ENCODE results near the gene USH1G. TPM values are rescaled to one million over a fixed set of nuclear protein-coding genes. Genes with fewer than 3 reads are reported as not detected.

USH1G gene
- total RNA-seq, 1 donor from 2014 or later, result 6.4 TPM

DNA sequence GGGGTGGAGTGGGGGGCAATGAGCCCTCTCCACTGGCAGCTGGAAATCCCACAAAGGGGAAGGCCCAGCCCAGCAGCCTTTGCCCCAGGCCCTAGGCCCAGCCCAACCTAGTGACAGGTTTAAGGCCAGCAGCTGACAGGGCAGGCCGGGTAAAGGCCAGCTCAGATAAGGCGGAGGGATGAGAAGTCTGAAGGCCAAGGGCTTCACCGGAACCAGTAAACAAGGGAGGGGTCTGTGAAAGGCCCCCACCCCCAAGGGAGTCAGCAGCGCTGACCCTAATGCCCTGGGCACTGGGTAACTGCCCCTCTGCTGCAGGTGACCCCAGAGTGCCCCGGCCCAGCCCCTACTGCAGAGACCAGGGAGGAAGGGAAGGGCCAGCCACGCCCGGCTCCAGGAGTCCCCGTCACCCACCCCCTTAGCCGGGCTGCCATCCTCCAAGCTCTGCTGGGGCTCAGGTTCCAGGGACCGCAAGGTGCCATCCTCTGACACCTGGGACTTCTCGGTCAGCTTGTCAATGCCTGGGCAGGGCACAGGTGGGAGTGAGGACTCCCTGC, 30.2 kb upstream of the USH1G start:
- ATAC-seq, result no peak

DNA sequence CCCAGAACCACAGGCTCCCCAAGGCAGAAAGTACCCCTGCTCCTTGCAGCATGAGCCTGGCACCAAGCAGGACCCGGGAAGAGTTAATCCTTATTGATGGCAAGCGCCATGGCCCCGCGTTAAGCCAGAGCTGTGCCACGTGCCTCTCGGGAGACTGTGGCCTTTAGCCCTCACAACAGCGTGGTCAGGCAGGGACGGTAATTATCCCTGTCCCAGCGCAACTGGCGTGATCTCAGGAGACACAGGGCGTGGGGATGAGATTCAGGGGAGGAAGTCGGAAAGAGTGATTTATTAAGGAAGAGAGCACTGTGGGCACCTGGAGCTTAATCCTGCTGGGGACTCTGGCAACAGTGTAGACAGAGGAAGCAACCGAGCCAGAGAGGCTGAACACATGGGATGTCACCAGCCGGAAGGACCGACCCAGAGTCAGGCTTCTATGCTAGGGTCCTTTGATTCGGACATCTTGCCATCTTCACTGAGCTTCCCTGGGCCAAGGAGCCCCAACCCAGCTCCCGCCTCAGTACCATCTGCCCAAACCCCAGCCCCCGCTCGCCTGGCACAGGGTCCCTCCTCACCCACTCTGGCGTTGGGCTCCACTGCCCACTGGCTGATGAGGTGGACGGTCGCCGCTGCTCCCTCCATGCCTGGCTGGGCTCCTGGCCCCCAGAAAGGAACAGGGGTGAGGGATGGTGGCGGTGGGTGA, 29.5 kb upstream of the USH1G start:
- ATAC-seq, result no peak

DNA sequence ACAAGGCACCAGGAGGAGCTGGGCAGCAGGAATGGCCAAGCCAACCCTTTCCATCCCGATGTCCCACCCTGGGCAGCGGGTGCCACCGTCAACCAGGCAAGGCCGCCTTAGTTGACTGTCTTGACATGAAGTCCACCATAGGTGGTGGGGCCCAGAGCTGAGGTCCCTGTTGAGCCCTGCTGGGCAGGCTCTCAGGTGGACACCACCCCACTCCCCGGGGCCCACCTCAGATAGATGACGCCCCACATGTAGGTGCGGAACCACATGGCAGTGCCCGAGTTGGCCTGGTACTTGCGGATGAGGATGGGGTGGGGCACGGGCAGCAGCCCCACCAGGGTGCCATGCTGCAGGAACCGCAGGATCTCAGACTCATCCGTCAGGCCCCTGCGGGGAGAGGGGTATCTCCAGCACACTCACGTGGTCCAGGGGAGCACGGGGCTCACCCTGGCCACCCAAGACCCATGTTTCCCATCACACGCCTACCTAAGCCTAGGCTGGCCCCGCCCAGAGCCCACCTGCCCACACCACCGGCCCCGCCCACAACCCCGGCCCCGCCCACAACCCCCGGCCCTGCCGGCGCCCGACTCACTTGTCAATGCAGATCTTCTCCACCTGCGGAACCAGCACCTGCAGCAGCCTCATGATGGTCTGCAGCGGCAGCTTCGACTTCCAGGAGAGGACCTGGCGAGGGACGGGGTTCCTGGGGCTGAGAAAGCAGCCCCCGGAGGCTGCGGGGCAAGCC, 28.8 kb upstream of the USH1G start:
- no peak for ATAC-seq

DNA sequence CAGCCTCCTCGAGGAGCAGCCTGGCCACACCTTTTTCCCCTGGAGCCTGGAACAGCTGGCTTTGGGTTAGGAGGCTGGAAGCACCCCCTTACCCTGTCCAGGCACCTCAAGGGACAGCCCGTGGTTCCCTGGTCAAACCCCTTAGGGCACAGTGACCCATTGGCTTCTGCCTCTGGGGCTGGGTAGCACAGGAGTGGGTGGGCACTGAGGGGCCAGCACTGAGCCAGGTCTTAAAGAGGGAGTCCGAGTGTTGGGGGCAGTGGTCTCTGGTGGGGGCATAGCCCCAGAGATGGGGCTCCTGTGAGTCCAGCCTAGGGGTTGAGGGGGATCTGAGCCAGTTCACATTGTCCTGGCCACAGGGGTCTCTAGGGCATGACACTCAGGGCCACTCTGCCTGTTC, 28.0 kb upstream of the USH1G start:
- ATAC-seq, result no peak

DNA sequence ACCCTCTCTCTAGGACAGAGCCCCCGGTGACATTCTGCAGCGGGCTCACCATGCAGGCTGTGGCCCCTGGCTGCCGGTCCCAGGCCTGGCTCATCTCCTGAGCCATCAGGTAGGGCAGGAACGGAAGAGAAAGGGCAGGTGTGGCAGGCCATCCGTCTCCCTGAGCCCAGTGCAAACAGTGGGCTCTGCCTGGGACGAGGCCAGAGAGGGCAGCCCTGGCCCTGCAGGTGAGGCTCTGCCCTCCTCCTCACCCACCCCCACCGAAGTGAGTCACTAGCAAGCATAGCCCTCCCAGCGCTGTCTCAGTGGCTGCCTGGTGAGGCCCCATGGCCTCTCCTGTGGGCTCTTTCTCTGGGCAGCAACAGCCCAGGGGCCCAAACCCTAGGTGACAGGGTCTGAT, 27.2 kb upstream of the USH1G start:
- ATAC-seq, result peak; percentile 82

DNA sequence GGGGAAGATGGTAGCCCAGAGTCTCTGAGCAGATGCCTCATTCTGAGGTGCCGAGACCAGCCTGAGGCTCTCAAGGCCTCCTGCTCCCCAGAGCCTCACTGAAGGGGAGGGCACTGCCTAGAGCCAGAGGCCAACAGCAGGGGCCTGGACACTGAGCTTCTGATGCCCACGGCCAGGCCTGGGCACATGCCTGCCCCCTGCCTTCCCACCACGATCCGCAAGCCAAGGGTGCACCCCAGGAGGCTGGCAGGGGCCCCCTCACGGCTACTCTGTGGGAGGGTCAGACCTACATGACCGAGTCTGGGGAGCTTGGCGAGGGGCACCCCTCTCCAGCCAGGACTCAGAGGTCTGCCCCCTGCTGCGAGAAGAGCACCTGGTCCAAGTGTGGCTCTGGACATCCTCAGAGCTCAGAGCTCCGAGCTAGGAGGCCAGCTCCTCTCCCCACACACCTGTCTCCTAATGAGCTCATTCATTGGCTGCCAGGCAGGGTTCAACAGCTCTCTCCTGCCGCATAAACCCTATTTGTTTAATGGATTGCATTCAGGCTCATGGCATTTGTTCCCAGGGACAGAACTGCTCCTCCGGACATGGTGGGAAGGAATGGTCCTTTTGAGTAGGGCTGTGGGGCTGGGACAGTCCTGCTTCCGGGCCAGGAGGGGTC, 26.5 kb upstream of the USH1G start:
- no peak for ATAC-seq

DNA sequence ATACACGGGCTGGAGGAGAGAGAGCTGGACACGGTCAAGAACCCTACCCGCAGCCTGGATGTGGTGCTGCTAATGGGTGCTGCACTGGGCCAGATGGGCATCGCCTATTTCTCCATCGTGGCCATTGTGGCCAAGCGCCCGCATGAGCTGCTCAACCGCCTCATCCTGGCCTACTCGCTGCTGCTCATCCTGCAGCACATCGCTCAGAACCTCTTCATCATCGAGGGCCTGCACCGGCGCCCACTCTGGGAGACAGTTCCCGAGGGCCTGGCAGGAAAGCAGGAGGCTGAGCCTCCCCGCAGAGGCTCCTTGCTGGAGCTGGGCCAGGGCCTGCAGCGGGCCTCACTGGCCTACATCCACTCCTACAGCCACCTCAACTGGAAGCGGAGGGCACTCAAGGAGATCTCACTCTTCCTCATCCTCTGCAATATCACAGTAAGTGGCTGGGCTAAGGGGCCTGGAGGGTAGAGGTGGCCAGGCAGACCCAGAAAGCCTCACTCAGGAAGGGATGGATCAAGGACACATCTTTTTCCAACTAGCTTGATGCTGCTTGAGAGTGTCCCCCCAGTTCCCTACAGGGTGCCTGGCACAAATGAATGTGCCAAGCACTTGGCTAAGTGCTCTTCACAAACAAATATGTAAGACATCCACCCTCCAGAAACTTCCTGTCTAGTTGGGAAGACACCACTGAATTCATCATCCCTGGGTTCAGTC, 24.1 kb upstream of the USH1G start:
- no peak for ATAC-seq

DNA sequence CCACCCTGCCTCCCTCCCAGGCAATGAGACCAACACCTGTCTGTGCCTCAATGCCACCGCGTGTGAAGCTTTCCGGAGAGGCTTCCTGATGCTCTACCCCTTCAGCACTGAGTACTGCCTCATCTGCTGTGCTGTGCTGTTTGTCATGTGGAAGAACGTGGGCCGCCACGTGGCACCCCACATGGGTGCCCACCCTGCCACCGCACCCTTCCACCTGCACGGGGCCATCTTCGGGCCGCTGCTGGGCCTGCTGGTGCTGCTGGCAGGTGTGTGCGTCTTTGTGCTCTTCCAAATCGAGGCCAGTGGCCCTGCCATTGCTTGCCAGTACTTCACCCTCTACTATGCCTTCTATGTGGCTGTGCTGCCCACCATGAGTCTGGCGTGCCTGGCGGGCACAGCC, 23.6 kb upstream of the USH1G start:
- ATAC-seq, result no peak

DNA sequence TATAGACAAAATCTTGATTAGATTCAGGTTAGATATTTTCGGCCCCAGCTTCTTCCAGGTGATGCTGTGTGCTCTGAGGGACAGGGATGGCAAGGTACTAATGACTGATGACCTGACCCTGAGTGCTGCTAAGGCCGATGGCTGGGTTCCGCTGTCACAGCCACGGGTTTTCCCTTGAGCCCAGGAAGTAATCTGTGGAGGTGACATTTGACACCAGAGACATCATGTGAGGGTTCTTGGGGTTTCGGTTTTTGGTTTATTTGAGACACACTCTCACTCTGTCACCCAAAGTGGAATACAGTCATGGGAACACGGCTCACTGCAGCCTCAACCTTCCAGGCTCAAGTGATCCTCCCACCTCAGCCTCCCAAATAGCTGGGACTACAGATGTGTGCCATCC, 22.5 kb upstream of the USH1G start:
- ATAC-seq, result no peak

DNA sequence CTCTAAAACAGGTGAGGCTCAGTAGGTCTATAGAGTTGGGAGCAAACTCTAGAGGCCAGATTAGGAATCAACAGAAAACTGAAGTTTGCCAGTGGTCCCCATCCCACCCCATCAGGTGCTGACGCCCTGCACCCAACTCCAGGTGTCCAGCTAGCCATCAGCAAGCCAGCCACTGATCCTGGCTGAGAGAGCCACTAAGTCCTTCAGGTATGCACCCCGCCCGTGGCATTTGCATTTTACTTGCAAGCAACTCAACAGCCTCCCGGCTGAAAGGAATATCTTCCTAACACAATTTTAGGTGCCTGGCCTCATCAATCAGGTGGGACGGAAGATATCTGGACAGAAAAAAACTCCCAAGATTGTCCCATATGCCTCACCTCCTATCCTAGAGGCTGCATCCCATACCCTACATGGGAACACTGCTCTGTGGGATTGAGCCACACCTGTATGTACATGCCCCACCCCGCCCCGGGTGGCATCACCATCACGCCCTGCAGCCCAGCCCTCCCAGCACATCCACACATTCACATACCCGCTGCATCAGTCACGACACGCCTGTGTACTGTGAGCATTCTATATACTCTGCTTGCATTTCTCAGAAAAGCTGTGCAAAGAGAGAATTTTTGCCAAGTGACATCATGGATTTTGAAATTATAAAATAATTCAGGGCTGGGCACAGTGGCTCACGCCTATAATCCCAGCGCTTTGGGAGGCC, 20.9 kb upstream of the USH1G start:
- peak; percentile 99 for ATAC-seq

DNA sequence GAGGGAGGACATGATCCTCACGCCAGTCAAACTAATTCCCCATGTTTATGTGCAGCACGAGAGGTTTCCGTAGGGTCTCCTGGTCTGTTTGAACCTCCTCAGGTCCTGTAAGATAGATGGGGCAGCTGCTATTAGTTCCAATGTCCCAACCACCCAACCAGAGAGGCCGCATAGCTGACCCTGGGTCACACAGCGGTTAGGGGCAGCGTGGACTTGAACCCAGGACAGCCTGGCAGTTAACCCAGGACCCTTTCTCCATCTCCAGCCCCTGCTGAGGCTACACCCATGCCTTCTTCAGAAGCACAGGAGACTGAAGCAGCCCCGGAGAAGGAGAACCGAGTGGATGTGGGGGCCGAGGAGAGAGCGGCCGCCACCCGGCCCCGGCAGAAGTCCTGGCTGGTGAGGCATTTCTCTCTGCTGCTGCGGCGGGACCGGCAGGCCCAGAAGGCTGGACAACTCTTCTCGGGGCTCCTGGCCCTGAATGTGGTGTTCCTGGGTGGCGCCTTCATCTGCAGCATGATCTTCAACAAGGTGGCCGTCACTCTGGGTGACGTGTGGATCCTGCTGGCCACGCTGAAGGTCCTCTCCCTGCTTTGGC, 18.2 kb upstream of the USH1G start:
- ATAC-seq, result no peak

DNA sequence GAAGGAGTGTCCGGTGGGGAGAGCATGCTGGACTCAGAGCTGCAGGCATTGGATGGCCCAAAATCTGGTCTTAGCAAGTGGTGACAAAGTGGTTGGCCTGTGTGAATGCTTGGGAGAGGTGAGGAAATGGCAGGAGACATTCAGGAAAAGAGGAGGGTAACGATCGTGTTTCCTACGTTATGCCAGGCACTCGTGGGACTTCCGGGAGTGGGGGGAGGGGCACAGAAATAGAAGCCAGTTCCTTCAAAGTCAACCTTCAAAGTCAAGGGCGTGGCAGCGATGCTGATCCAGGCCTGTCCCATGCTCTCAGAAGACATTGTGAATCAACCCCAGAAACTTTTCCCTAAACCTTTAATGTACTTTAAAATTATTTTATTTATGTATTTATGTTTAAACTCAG, 16.5 kb upstream of the USH1G start:
- no peak for ATAC-seq

DNA sequence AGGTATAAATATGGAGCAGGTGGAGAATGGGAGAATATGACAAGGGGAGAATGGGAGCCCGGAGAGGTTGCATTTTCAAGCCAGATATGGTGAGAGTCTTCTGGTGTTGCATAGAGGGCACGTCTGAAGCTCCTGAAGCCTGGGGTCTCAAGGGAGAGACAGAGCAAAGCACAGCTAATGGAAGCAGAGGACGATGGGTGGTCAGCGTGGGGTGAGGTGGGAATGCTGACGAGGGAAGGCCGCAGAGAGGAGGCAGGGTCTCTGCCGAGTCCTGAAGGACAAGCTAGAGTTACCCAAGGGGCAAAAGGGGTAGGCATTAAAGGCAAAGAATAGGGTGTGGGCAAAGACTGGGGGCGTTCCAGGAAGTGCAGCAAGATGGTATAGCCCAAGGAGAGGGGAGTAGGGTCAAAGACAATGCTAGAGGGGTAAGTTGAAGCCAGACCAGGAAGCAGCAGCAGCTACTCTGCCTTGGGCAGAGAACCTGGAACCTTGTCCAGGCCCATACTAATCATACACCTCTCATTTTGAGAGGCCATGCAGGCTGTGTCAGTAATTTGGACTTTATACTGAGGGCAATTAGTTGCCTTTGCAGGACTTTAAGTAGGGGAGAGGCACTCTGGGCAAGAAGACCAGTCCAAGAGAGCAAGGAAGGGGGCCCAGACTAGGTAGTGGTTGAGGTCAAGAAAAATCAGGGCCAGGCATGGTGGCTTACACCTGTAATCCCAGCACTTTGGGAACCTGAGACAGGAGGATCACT, 15.3 kb upstream of the USH1G start:
- ATAC-seq, result no peak

DNA sequence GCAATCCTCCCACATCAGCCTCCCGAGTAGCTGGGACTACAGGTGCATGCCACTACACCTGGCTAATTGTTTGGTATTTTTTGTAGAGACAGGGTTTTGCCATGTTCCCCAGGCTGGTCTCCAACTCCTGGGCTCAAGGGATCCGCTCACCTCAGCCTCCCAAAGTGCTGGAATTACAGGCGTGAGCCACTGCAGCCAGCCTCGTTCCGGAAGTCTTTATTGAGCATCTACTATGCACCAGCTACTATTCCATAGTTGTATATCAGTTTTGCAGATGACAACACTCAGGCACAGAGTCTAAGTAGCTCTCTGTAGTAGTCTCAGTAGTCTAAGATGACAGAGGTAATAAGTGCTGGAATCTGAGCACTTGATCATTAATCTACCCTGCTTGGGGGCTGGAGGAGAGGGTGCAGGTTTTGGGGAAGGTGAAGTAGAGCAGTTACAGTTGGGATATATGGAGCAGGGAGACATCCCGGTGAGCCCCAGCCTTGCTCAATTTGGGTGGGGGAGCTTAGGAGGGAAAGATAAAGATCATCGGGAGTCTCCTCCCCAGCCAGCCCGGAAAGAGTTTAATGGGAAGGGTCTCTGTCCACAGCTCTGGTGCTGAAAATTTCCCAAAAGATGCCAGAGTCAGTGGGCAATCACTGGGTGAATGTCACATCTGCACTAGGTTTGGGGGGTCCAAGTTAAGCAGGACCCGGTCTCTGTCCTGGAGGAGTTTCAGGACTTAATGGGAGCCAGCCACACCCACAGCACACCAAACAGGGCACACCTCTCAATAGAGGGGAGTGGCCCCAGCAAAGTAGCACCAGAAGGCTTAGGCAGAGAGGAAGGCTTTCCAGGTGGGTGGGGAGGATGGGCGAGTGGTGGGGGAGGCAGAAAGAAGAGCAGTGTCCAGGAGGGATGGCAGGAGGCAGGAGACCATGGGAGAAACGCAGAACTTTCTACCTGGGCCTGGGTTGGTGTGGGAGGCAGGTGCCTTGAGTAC, 14.3 kb upstream of the USH1G start:
- peak; percentile 45 for ATAC-seq

DNA sequence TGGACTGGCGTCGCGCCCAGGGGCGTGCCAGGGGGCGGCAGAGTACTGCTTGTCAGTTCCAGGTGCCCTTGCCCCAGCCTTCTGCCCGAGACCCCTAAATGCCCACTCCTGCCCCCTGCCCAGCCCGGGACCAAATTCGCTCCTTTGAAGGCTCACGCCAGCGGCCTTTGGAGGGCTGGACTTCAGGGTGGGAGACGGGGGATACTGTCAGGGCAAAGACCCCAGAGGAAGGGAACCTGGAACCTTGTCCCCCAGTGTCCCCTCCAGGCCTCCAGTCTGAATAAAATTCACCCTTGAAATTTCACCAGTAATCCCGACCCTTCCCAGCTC, 13.4 kb upstream of the USH1G start:
- peak; percentile 54 for ATAC-seq

DNA sequence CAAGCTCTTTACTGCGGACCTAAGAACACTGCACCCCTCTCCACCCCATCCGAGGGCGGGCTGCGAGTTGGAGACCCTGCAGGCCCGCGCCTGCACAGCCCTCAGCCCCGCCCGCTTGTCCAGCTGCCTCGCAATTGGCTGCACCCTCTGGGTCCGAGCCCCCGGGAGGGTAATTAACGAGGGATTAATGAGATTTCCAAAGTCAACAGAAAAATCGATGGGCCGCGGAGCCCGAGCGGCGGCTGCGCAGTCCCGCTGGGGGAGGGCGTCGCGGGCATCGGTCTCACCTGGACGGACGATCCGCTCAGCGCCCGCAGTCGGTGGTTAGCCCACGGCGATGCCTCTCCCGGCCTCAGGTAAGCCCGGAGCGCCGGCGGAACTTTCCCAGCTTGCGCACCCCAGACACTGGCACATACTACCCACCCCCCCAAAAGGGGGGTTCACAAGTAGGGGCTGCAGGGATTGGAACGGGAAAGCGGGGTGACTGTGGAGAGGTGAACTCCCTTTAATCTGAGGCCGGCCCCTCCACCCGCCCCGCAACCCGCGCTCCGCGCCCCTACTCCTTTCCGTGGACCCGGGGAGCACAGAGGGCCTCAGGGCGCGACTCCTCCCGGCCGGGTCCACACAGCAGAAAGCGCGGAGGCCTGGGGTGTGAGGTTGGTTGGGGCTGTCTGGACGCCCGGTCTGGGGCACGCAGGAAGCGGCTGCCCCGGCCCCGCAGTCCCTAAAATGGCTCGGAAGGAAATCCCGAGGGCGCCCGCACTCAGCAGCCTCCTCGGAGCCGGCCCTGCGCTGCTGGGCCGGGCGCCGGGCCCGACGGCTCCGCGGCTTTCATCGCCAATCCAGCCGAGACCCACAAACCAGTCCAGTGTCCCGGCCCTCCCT, 12.8 kb upstream of the USH1G start, which contains the start of gene OTOP3:
OTOP3 (plus strand) TSS at position 314 of the 885 bp plus-strand sequence; CDS start at position 338, 24 bp downstream.
- ATAC-seq, result peak; percentile 5

DNA sequence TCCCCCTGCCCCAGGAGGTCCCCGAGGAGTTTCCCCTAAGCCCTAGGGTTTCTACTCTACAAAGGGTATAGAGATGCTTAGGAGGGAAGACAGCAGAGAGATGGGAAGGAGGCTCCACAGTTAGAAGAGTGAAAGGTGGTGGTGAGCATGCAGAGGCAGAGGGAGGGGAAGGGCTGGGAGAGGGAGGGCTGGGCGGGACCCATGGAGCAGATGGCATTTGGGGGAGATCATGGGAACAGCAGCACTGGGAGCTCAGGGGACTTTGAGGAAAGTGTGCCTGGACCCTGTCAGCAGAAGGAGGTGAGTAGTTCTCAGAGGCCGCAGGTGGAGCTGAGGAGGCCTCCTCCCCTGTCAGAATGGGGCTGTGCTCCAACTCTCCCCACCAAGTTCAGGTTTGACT, 12.0 kb upstream of the USH1G start:
- no peak for ATAC-seq

DNA sequence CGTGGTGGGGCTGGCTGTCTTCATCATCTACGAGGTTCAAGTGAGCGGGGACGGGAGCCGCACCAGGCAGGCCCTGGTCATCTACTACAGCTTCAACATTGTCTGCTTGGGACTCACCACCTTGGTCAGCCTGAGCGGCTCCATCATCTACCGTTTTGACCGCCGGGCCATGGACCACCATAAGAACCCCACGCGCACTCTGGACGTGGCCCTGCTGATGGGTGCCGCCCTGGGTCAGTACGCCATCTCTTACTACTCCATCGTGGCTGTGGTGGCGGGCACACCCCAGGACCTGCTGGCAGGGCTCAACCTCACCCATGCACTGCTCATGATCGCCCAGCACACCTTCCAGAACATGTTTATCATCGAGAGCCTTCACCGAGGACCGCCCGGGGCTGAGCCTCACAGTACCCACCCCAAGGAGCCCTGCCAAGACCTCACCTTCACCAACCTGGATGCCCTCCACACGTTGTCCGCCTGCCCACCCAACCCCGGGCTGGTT, 7.5 kb upstream of the USH1G start:
- no peak for ATAC-seq
